Mammary epithelial cell (primary cell): Measurements from ENCODE around the gene CFAP141.

Experiments used
- EZH2 ChIP-seq: IDR thresholded peaks from 2 replicates; pipeline ENCODE4 v1.6.1; 2012; ENCODE audit warnings: low read length, inconsistent platforms, borderline replicate concordance
- TF ChIP-seq, protein P1 (sequence below), 2 donors: IDR thresholded peaks in 1 of 2; conservative IDR thresholded peaks in 1 of 2; 2 replicates each; pipeline ENCODE4 v1.5.1; 2011 to 2012; ENCODE audit warnings: inconsistent platforms in 2 of 2, low read length in 2 of 2, mild to moderate bottlenecking in 2 of 2, control low read depth in 1 of 2, low read depth in 1 of 2; ENCODE audit not compliant: insufficient read depth in 1 of 2; ENCODE audit errors: extremely low read depth in 1 of 2

DNA sequence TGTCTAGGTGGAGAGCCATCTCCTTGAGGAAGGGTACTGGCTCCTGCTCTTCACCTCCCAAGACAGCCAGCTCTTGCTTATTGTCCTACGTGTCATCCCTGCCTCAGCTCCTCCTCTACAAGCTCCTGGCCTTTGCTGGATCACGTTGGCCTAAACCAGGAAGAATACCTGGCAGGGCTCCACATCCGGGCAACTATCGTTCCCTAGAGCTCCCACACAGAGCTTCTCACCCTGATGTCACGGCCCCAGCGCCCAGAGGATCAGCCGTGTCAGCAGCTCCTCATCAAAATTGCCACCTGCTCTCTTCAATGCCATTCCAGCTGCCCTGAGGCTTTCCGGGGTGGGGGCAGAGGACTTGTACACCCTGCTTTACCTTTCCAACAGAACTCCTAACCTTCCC lies 12.3 kb downstream of the CFAP141 start:
- TF ChIP-seq, protein P1, sequence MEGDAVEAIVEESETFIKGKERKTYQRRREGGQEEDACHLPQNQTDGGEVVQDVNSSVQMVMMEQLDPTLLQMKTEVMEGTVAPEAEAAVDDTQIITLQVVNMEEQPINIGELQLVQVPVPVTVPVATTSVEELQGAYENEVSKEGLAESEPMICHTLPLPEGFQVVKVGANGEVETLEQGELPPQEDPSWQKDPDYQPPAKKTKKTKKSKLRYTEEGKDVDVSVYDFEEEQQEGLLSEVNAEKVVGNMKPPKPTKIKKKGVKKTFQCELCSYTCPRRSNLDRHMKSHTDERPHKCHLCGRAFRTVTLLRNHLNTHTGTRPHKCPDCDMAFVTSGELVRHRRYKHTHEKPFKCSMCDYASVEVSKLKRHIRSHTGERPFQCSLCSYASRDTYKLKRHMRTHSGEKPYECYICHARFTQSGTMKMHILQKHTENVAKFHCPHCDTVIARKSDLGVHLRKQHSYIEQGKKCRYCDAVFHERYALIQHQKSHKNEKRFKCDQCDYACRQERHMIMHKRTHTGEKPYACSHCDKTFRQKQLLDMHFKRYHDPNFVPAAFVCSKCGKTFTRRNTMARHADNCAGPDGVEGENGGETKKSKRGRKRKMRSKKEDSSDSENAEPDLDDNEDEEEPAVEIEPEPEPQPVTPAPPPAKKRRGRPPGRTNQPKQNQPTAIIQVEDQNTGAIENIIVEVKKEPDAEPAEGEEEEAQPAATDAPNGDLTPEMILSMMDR (conservative IDR thresholded peaks at IDR 0.05 in 1 of 2, IDR thresholded peaks at IDR 0.05 in 1 of 2; ENCODE audit: extremely low read depth in 1 of 2, insufficient read depth in 1 of 2, low read depth in 1 of 2, low read length in 2 of 2), result no peak
- no peak for TF ChIP-seq EZH2
